Left lobe of liver (tissue), 2 donors: ENCODE results near the gene MYCBP2. TPM values are rescaled to one million over a fixed set of nuclear protein-coding genes. Genes with fewer than 3 reads are reported as not detected.
"Not testable (repeated sequence)": the region's sequence is repeated elsewhere in the genome, so short reads cannot be mapped to it uniquely, and the experiment has no call there.

Experiments
- ATAC-seq: fragments of 200-7000 bp; cut with Tn5 transposase; one replicate; pipeline ENCODE4 v1.9.1; 2020; ENCODE audit warnings: mild to moderate bottlenecking, moderate library complexity
- DNase-seq: peaks from one replicate; pipeline ENCODE4 v3.0.0-alpha.2; 2020; ENCODE audit warnings: low spot score
- total RNA-seq: library from RNA; stranded (reverse); gene quantifications from one replicate; pipeline ENCODE4 v1.2.1, GENCODE V29; 2021
- donor health status: DM: no; HTN: no; CAD: no; lungs with moderate emphysema.
- donor health status: DM: no; HTN: yes; CAD: no.

MYCBP2 gene, protein sequence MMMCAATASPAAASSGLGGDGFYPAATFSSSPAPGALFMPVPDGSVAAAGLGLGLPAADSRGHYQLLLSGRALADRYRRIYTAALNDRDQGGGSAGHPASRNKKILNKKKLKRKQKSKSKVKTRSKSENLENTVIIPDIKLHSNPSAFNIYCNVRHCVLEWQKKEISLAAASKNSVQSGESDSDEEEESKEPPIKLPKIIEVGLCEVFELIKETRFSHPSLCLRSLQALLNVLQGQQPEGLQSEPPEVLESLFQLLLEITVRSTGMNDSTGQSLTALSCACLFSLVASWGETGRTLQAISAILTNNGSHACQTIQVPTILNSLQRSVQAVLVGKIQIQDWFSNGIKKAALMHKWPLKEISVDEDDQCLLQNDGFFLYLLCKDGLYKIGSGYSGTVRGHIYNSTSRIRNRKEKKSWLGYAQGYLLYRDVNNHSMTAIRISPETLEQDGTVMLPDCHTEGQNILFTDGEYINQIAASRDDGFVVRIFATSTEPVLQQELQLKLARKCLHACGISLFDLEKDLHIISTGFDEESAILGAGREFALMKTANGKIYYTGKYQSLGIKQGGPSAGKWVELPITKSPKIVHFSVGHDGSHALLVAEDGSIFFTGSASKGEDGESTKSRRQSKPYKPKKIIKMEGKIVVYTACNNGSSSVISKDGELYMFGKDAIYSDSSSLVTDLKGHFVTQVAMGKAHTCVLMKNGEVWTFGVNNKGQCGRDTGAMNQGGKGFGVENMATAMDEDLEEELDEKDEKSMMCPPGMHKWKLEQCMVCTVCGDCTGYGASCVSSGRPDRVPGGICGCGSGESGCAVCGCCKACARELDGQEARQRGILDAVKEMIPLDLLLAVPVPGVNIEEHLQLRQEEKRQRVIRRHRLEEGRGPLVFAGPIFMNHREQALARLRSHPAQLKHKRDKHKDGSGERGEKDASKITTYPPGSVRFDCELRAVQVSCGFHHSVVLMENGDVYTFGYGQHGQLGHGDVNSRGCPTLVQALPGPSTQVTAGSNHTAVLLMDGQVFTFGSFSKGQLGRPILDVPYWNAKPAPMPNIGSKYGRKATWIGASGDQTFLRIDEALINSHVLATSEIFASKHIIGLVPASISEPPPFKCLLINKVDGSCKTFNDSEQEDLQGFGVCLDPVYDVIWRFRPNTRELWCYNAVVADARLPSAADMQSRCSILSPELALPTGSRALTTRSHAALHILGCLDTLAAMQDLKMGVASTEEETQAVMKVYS (N-terminal part only)
- total RNA-seq = 45.9 TPM

DNA sequence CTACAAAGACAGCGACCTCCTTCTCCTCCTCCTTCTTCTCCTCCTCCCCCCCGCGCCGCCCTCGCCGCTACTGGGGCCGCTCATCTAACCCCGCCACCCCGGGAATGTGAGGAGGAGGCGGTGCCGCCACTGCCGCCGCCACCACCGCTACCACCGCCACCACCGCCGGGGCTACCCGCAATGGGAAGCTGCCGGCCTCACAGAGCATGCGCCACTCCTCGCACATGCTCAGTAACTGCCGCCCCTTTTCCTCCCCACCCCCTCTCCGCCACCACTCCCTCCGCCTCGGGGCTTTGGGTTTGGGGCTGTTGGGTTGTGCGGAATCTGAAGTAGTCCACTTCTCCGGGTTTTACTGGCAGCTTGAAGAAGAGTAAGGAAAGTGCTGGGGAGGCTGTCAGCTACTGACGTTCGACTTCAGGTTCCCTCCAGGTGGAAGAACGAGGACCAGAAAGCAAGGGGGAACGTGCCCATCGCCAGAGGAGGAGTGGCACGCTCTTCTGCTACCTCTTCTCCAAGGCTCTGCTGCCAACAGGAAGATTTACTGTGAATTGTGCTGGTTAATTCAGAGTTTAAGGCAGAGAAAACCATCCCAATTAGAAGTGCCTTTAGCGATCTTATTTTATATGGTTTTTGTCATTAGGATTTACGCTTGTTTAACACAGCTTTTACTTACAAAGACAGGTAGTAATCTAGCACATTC is at the start of gene MYCBP2:
Gene MYCBP2 (minus strand): TSS at position 190 of the 700 bp plus-strand sequence. CDS start 319 bp downstream, outside the sequence.
- DNase-seq (peak; percentile 98), ATAC-seq (peak; percentile 82)

DNA sequence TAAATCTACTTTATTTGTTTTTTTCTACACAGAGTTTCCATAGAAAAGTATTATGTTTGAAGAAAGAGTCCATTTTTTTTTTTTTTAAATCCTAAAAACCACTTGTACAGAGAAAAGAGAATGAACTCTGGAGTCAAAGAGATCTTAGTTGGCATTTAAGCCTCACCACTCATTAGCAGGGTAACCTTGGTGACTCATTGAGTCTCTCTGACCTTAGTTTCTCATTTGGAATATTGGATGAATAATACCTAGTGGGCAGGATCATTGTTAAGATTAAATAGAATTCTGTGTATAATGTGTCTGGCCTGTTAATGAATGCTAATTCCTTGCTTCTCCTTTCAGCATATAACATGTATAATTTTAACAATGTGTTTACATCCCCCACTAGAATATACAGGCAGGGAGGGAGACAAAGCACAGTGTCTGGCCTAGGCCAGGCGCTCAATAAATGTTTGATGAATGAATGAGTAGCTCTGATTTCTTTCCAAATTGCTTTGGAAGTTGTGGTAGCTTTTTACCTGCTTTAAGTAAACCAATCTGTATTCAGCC is 48.7 kb upstream of the MYCBP2 start:
- ATAC-seq = no peak
- DNase-seq = no peak

DNA sequence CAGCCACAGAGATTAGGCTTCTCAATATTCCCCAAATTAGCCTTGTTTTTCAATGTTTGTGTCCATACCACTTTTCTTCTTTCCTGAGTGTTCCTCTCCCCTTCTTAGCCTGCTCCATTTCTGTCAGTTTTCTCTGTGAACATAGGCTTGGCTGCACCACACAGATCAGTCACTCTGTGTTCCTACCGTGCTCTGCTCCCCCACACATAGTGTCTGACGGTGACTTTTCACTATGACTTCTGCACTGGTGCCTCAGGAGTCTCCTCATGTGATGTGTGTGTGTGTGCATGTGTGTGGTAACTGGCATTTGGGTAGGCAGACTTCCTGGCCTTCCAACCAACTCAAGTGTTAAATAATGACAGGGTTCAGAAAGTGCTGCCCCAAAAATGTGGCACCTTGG is 47.9 kb upstream of the MYCBP2 start:
- DNase-seq = no peak
- no peak for ATAC-seq

DNA sequence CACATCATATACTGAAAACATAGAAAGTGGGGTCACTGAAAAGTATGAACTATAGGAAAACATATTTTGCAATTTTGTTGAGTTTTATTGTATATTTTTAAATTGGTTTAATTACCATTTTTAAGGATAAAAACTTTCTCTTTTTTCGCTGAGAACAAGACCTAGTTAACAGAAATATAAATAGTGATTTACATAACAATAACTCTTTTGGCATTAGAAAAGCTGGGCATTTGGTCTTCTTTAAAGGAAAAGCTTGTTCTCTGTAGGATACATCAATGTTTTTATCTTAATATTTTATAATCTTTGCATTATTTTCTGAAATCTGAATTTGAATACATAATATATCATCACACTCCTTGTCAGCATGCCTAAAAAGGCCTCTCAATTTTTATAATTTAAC is 47.4 kb upstream of the MYCBP2 start:
- DNase-seq (no peak), ATAC-seq (no peak)

DNA sequence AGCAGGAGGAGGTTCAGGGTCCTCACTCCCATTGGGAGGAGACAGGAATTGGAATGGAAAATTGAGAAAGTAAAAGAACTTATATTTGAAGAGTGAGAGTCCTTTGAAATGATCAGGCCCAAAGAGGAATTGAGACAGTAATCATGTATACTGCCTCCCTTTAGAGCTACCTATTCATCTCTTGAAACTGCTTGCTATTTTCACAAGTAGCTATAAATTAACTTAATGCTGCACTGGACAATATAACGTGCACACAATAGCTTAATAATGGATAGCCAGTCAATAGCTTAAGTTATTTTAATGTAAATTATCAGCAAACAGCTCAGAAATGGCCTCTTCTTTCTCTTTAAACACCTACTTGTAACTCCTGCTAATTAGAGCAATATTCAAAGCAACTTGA is 46.6 kb upstream of the MYCBP2 start:
- ATAC-seq (no peak), DNase-seq (no peak)

DNA sequence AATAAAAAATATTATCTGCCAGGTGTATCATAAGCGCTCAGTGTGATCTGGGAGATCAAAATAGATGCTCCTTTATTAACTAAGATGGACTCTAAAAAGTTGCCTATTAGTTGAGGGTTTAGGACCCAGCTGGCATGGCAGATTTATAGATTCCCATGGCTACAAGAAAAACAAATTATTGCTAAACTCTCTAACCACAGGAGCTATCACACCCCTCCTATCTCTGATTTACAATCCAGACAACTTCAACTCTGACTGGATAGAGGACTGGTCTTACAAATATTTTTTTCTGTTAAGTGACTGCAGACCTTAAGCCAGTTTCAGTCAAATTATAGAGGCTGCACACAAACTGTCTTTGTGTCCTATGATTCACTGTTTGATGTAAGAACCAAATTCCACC is 45.4 kb upstream of the MYCBP2 start:
- DNase-seq (no peak), ATAC-seq (no peak)

DNA sequence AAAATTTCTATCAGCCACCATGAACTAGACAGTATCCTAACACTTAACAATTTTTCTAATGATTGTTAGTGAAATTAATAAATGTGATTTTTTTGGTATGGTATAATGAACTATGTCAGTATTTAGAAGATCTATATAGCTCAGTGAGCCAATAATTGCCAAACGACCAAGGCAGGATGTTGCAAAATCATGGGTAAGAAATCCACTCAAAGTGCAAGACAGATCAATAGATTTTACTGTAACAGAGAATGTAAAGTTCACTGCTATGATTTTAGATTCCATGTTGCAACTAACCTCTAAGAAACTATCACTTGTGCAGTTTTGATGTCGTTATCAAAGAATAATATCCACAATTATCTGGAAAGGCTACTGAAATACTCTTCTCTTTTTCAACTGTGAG is 44.0 kb upstream of the MYCBP2 start:
- DNase-seq (no peak), ATAC-seq (peak; percentile 43)

DNA sequence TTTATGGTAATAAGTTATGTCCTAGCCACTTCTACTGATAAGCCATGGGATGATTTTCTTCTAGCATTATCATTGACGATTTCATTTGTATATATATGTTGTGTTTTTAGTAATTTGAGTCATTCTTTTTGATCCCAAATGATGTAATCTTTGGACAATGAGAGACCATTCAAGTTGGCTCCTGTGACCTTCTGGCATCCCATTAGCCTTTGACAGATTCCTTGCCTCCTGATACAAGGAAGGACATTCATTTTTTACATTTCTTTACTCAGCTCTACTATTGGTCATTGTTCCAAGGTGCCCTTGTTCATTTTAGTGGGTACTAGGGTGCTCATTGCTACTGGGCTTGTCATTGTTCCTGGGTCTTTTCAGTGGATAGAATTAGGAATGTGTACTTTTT is 35.3 kb upstream of the MYCBP2 start:
- no peak for DNase-seq
- ATAC-seq = no peak

DNA sequence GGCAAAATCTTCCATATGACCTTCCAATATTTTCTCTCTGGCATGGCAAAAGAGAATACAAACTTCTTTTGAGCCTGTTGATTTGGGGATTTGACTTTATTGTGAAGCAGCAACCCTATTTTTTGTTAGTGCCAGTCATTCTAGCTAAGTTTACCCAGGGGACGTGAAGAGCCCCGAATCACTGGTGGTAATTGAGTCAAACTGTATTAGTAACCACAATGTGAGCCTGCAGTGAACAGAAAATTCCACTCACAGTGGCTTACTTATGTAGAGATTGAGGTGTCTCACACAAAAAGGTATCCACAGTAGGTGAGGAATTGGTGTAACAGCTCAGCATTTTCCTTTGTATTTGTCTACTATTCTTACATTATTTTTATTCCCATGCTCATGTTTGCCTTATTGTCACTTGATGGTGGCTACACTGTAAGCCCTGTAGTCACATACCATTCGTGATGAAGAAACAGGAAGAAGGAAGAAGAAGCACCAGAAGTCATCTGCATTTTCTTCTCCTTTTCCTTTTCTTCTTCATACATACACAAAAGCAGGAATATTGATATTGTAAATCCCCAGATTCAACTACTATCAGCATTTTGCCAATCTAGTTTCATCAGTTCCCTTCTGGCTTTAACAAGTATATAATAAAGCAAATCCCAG is 33.3 kb upstream of the MYCBP2 start:
- DNase-seq (no peak), ATAC-seq (no peak)

DNA sequence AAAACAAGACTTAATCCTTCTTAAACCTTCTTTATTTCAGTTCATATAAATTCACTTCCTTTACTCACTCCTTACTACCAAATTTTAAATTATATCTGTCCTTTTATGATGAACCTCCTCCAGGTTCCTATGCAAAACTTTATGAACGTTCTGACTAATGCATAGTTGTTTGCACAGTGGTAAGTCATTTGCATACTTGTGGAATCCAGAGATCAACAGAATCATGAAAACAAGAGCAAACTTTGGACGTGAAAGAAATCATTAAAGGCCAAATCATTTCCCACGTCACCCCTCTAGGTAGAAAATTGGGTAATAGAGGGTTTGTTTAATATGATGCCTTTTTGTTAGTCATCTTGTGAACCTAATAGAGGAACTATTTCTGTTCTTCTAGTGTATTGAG is 32.3 kb upstream of the MYCBP2 start:
- ATAC-seq = peak; percentile 18

DNA sequence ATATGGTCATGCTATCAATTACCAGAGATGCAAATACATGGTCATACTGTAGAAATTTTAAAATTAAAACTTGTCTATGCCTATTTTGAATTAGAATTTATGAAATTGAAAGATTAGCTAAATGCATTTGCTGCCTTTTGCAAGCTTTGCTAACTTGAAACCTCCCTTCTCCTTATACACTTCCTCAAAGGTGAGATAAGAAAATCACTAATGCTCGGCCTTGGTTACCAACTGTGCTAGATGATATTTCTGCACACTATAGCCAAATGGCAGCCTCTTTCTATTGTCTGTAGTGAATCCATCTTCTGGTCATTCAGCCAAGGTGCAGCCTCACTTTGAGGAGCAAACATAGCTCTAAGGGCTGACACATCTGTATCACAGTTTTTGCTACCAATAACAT is 31.1 kb upstream of the MYCBP2 start:
- ATAC-seq = no peak
- DNase-seq = no peak

More for the DNA sequence above, 32.3 kb upstream of the MYCBP2 start:
- no peak for DNase-seq

DNA sequence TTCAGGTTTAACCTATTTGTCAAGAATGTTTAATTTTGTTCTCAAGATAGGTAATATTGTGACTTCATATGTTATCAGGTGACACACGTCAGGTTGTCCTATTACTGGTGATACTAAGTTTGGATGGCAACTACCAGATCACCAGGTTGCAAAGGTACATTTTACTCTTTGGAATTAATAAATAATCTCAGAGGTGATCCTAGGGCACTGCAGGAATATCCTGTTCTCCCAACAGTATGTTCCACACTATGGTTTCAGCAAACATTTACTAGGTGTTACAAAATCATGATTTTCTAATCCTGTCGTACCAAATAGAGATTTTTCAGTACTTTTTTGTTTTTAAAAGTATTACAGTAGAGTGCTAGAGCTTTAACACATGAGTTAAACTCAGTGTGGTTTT is 29.3 kb upstream of the MYCBP2 start:
- ATAC-seq (peak; percentile 95), DNase-seq (no peak)

DNA sequence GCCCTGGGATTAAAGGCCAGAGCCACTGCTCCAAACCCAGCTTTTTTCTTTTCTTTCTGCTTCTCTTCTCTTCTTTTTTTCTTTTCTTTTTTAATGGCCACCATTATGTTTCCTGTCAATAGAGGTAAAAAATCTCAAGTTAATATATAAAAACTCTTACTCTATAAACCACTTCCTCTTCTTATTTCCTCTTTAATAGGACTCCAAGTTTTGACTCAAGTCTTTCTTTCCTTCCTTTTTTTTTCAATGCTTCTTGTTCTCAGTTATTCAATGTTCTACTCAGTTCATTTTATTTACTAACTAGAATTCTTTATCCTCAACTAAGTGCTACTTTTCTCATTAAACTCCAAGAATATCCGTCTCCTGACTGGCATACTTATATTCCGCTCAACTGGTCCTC is 27.1 kb upstream of the MYCBP2 start:
- DNase-seq (no peak), ATAC-seq (no peak)

DNA sequence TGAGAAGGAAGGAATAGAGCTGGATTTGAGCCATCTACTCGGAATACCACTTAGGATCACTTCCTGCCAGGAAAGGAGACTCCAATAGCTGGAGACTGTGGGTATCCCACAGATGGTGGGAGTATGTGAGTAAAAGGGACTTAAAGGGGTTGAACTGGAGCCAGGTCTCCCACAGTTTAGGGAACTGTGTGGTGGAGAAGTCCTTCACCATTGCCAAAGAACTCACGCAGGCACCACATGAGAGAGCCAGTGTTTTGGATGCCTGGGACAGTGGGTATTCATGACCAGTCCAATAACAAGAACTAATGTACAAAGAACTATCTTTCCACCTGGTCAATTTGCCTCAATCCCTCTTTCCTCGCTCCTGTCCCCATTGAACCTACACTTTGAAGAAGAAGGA is 24.4 kb upstream of the MYCBP2 start:
- DNase-seq = no peak
- ATAC-seq = no peak

DNA sequence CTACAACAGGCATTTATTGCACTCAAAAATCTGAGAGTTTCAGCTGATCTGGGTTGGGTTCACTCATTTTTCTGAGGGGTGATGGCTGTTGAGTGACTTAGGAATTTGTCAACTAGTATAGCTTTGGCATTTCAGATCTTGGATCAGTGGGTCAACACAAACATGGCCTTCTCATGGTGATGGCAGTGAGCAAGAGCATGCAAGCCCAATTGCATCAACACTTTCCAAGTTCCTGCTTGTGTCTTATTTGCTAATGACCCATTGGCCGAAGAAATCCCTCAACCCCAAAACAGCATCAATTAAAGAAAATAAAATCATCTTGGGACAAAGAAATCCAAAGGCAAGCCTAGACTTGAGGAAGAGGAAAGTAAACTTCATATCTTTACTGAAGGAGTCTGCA is 23.9 kb upstream of the MYCBP2 start:
- DNase-seq (no peak), ATAC-seq (no peak)

DNA sequence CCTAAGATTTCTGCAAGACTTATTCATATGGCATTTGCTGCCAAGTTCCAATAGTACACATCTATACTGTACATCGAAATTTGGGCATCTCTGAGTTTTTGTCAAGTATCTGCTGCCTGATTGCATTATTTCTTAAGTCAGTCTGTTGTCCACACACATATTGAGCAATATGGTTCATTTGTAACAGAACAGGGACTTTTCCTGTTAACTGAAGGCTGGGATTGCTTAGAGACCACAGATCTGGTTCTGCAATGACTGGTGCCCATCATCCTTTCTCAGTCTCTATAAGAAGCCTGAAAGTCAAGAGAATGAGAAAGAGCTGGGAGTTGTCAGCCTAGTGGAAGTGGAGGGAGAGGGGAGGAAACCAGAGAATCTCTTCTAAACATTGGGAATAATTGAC is 22.5 kb upstream of the MYCBP2 start:
- ATAC-seq = peak; percentile 18

DNA sequence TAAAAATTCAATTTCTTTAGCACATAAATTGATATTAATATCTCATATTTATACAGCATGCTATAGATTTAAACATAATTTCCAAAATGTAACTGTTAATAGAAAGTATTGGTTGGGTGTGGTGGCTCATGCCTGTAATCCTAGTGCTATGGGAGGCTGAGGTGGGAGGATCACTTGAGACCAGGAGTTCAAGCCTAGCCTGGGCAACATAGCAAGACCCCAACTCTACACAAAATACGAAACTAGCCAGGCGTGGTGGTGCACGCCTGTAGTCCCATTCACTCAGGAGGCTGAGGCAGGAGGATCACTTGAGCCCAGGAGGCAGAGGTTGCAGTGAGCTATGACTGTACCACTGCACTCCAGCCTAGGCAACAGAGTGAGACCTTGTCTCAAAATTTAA is 20.5 kb upstream of the MYCBP2 start:
- not testable (repeated sequence) for DNase-seq, ATAC-seq

More for the DNA sequence above, 22.5 kb upstream of the MYCBP2 start:
- no peak for DNase-seq

DNA sequence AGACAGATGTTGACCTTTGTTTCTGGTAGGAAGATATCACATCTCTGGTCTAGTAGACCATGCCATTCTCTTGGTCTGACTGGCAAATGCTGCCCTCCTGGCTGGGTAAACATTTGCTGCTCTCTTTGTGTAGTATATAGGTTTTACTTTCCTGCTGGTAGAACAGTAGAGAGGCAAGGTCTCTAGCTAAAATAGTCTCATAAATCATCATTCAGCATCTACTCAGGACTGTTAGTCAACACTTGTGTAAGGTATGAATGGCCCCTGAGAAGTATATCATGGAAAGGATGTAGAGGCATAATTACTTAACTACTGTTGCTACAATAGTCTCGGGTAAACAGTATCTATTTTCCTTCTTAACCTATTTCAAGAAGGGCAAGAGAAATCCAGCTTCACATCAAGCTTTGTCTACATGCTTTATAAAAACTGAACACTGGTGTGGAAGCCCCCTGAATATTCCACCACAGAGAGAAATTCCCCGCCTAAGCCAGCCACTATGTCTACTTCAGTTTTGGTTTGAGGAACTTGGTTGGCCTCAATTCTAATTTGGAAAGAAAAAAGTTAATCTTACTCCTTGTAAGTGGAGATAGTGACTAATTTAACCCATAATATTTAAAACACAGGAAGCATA is 18.4 kb upstream of the MYCBP2 start:
- ATAC-seq (no peak), DNase-seq (no peak)

DNA sequence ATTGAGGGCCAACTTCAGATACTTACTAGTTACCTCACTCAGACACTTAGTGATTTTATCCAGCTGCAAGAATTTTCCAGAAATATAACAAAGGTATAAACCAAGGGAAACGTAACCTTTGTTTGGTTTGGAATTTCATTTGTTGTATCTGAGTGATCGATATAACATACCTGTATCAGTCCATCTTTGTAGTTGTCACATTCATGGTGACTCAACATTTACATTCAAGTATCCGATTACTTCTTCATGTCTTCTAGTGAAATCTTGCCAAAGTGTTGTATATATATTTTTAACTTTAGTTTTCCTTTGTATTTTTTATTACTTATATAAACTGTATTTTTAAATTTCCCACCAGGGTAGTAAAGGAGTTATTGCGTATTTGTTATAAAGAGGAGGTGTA is 16.9 kb upstream of the MYCBP2 start:
- no peak for DNase-seq
- ATAC-seq = no peak
